ENCODE measurements around the gene PROS1. TPM values are rescaled to one million over a fixed set of nuclear protein-coding genes. Genes with fewer than 3 reads are reported as not detected.

Gene PROS1
- total and polyA plus RNA-seq, 2 experiments from 2014 or later: 58.7 to 115 TPM

- no peak for TF ChIP-seq EZH2phosphoT487 (IDR thresholded peaks at IDR 0.05; ENCODE audit: low read depth, severe bottlenecking, unreplicated experiment)
- TF ChIP-seq CTCF (IDR thresholded peaks at IDR 0.05; ENCODE audit: poor library complexity): no peak
- TF ChIP-seq EZH2 (IDR thresholded peaks at IDR 0.05; ENCODE audit: borderline replicate concordance): no peak
- no peak overlapping the region for H2AFZ ChIP-seq
- no peaks in the 10 kb centered on the region for H3K36me3 ChIP-seq (replicated peaks; ENCODE audit: insufficient read depth, low read depth)
- no peak for DNase-seq (ENCODE audit: low spot score)
- no peak overlapping the region for H3K4me3 ChIP-seq
- no peaks in the 10 kb centered on the region for H3K4me1 ChIP-seq (ENCODE audit: insufficient read depth)
- no peaks in the 10 kb centered on the region for H3K27me3 ChIP-seq
- H3K4me2 ChIP-seq: no peak overlapping the region
- WGBS (ENCODE audit: low lambda C conversion rate, missing lambda C conversion rate): 90% methylated on average over 1 of the region's 1 CpG
- H3K9me2 ChIP-seq (replicated peaks; ENCODE audit: insufficient read depth): no peaks in the 10 kb centered on the region
- no peaks in the 10 kb centered on the region for H3K79me2 ChIP-seq
- H3K9me3 ChIP-seq (ENCODE audit: low read depth): no peaks in the 10 kb centered on the region
- no peak overlapping the region for H3K27ac ChIP-seq
- H4K20me1 ChIP-seq (ENCODE audit: insufficient read depth, poor library complexity, severe bottlenecking): no peaks in the 10 kb centered on the region
These were observed 27.5 kb upstream of the PROS1 start for GRCh38 chr3:94001191-94001590.

- H3K27me3 ChIP-seq: no peaks in the 10 kb centered on the region
- WGBS (ENCODE audit: low lambda C conversion rate, missing lambda C conversion rate): 83% methylated on average over 3 of the region's 3 CpGs
- H3K4me2 ChIP-seq: no peak overlapping the region
- TF ChIP-seq EZH2phosphoT487 (IDR thresholded peaks at IDR 0.05; ENCODE audit: low read depth, severe bottlenecking, unreplicated experiment) (no peak), CTCF (IDR thresholded peaks at IDR 0.05; ENCODE audit: poor library complexity) (no peak), EZH2 (IDR thresholded peaks at IDR 0.05; ENCODE audit: borderline replicate concordance) (no peak)
- peaks cover 10% of the 10 kb centered on the region for H3K79me2 ChIP-seq
- no peaks in the 10 kb centered on the region for H3K9me2 ChIP-seq (replicated peaks; ENCODE audit: insufficient read depth)
- no peaks in the 10 kb centered on the region for H3K4me1 ChIP-seq (ENCODE audit: insufficient read depth)
- H3K27ac ChIP-seq: no peak overlapping the region
- H3K4me3 ChIP-seq: no peak overlapping the region
- no peaks in the 10 kb centered on the region for H3K36me3 ChIP-seq (replicated peaks; ENCODE audit: insufficient read depth, low read depth)
- no peak overlapping the region for H2AFZ ChIP-seq
- H3K9me3 ChIP-seq (ENCODE audit: low read depth): no peaks in the 10 kb centered on the region
- no peaks in the 10 kb centered on the region for H4K20me1 ChIP-seq (ENCODE audit: insufficient read depth, poor library complexity, severe bottlenecking)
- DNase-seq (ENCODE audit: low spot score): no peak
These were observed 20.4 kb upstream of the PROS1 start for GRCh38 chr3:93994056-93994455.

- H3K36me3 ChIP-seq (replicated peaks; ENCODE audit: insufficient read depth, low read depth): no peaks in the 10 kb centered on the region
- 72% methylated on average over 3 of the region's 3 CpGs for WGBS (ENCODE audit: low lambda C conversion rate, missing lambda C conversion rate)
- H3K4me1 ChIP-seq (ENCODE audit: insufficient read depth): no peaks in the 10 kb centered on the region
- H4K20me1 ChIP-seq (ENCODE audit: insufficient read depth, poor library complexity, severe bottlenecking): no peaks in the 10 kb centered on the region
- no peak overlapping the region for H3K4me3 ChIP-seq
- no peaks in the 10 kb centered on the region for H3K9me2 ChIP-seq (replicated peaks; ENCODE audit: insufficient read depth)
- H3K4me2 ChIP-seq: no peak overlapping the region
- TF ChIP-seq EZH2phosphoT487 (IDR thresholded peaks at IDR 0.05; ENCODE audit: low read depth, severe bottlenecking, unreplicated experiment) (no peak), EZH2 (IDR thresholded peaks at IDR 0.05; ENCODE audit: borderline replicate concordance) (no peak), CTCF (IDR thresholded peaks at IDR 0.05; ENCODE audit: poor library complexity) (no peak)
- no peak for DNase-seq (ENCODE audit: low spot score)
- no peaks in the 10 kb centered on the region for H3K27me3 ChIP-seq
- no peak overlapping the region for H3K27ac ChIP-seq
- peaks cover 10% of the 10 kb centered on the region for H3K79me2 ChIP-seq
- no peaks in the 10 kb centered on the region for H3K9me3 ChIP-seq (ENCODE audit: low read depth)
- H2AFZ ChIP-seq: no peak overlapping the region
These were observed 18.5 kb upstream of the PROS1 start for GRCh38 chr3:93992207-93992606.

GRCh38 chr3:93991631-93992030 is 17.9 kb upstream of the PROS1 start:
- TF ChIP-seq EZH2phosphoT487 (IDR thresholded peaks at IDR 0.05; ENCODE audit: low read depth, severe bottlenecking, unreplicated experiment) (no peak), CTCF (IDR thresholded peaks at IDR 0.05; ENCODE audit: poor library complexity) (no peak), EZH2 (IDR thresholded peaks at IDR 0.05; ENCODE audit: borderline replicate concordance) (no peak)
- no peak for DNase-seq (ENCODE audit: low spot score)
- no peaks in the 10 kb centered on the region for H4K20me1 ChIP-seq (ENCODE audit: insufficient read depth, poor library complexity, severe bottlenecking)
- H3K4me2 ChIP-seq: no peak overlapping the region
- no peaks in the 10 kb centered on the region for H3K36me3 ChIP-seq (replicated peaks; ENCODE audit: insufficient read depth, low read depth)
- H3K9me2 ChIP-seq (replicated peaks; ENCODE audit: insufficient read depth): no peaks in the 10 kb centered on the region
- H3K79me2 ChIP-seq: peaks cover 14% of the 10 kb centered on the region
- H2AFZ ChIP-seq: no peak overlapping the region
- no peak overlapping the region for H3K4me3 ChIP-seq
- H3K27me3 ChIP-seq: no peaks in the 10 kb centered on the region
- 77% methylated on average over 2 of the region's 2 CpGs for WGBS (ENCODE audit: low lambda C conversion rate, missing lambda C conversion rate)
- no peak overlapping the region for H3K27ac ChIP-seq
- H3K9me3 ChIP-seq (ENCODE audit: low read depth): no peaks in the 10 kb centered on the region
- no peaks in the 10 kb centered on the region for H3K4me1 ChIP-seq (ENCODE audit: insufficient read depth)

All from hepatocyte (in vitro differentiated cells).